GM12874 (cell line): Measurements from ENCODE around the gene LRFN5.

ENCODE experiments used
- CTCF ChIP-seq: IDR thresholded peaks from 2 replicates; pipeline ENCODE4 v1.5.1; 2011; ENCODE audit warnings: low read depth, mild to moderate bottlenecking, control low read depth, low read length, moderate library complexity; ENCODE audit not compliant: insufficient read depth

The LRFN5 gene

DNA sequence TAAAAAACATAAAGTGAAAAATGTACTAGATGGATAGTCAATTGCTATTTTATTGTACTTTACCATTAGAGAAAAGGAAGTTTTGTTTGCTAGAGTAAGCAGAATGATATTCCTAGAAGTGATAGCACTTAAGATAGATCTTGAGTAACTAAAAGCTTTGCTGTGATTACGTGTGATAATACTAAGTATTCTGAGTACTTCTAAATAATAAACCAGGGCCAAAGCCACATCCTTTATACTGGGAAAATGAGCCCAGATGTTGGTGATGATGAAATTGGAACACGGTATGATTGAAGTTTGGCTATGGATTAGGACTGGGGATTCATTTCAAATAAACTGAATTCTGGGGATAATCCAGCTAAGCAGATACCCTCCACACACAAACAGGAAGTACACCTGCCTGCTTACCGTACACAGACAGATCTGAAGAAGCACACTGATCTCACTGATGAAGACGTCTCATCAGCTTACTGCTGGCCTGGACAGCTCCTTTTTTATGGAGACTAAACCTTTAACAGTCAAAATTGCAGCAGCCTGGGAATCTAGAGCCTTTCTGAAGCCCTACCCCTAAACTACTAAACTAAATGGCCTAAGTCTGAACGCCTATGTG lies 199.8 kb downstream of the LRFN5 start:
- TF ChIP-seq CTCF = no peak

- TF ChIP-seq CTCF = no peak
These were observed 203.7 kb downstream of the LRFN5 start for GRCh38 chr14:41810362-41810761.

DNA sequence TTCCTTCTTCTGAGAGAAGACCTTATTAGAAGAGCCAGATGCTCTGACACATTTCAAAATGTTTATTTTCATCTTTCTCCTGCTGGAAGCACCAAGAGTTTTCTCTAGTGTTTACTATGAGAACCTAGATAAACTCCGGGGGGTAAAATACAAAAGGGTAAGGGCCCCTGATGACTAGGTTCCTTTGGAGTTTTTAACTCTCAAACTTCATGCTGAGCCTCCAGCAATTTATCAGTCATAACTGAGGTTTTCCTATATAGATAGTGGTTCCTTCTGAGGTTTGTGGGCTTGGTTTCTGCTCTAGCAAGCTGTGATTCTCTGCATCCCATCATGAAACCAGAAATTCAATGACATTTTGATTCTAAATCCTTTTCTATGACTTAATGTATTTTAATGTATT lies 210.9 kb downstream of the LRFN5 start:
- TF ChIP-seq CTCF = no peak

DNA sequence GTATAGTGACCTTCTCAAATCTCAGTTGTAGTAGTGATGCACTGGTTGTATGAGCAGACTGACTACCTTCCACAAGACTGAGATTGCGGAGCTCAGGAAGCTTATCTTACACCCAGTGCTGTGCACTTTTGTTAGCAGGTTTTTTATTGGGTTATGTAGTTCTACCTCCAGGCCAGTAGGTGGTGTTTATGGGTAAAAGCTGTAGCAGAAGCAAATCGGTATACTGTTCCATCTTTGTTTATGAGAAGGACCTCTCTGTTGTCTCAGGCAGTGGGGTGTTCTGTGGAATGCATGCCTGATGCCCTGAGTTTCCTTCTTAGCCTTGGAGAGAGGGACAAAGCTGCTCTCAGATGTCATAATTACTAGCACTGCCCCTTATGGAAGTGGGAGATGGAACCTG lies 217.8 kb downstream of the LRFN5 start:
- no peak for TF ChIP-seq CTCF

GRCh38 chr14:41825622-41826021 lies 218.9 kb downstream of the LRFN5 start:
- TF ChIP-seq CTCF = no peak

DNA sequence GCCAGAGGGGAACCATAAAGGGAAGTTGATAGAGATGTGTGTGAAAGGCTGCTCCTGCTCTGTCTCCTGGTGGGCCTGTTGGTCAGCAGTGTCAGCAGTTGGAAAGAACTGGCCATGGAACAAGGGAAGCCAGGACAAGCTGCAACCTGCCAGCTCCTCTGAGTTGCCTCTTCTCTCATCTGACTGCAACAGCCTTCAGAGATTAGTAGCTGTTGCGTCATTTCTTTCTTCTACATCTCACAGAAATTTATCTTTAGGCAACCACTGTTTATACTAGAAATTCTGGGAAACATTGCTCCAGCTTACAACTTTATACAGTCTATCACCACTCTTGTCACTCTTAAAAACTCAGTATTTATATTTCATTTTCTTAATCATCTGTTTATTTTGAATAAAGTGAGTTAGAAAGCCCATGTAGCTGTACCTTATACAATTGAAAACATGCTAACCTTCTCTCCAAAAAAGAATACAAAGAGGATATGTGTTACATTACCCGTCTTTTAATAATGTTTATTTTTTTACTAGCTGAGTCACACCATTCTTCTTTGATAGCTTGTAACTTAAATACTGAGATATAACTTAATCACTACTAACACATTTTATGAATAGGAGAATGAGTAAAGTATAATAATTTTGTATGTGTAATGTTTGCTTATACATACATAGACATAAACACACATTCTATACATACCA lies 224.2 kb downstream of the LRFN5 start:
- TF ChIP-seq CTCF = no peak

DNA sequence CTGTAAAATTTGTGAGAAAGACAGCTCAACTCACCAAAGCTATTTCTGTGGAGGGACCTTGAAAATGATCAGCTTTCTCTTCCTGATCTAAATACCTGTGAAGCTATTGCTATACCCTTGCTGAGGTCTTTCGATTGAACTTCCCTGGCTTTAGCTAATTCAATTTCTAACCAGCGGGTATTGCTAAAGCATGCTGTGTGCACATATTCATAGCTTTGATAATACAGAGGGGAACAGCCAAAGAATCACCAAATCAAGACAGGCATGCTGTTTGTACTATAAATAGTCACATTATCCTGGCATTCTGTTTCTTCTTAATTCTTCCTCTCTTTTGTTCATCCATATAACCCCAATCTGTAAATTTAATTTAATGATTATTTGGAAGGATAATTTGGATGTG lies 233.0 kb downstream of the LRFN5 start:
- no peak for TF ChIP-seq CTCF

DNA sequence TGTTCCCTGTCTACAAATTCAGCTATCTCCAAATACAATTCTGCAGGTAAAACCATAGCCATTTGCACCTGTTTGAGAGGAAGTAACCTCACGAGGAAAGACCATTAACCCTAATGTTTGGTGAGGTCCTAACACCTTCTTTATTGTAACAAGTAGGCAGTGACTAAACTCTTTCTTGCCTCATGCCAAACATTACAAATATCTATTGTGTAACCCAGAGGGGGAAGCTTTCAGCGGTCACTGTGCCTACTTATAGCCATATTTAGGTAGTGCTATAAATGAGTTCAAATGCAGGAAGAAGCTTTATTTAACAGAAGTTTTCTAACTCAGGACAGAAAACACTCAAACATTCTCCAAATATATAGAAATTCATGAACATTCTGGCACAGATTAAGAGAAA lies 252.7 kb downstream of the LRFN5 start:
- TF ChIP-seq CTCF = no peak
